ENCODE data around the gene TNNI3.

DNA sequence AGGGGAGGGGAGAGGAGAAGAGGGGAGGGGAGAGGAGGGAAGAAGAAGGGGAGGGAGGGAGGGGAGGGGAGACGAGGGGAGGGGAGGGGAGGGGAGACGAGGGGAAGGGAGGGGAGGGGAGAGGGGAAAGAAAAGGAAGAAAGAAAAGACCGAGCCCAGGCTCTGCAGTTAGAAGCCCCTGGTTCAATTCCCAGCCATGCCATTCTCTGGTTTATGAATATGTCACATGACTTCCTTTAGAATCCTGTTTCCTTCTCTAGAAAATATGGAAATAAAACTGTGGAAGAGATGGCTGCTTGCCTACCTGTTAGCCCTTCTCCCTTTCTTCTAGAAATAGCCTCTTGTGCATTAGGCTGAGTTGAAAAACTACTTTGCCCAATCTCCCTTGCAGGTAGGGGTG lies 22.8 kb downstream of the TNNI3 start:
- TF ChIP-seq POLR2A (IDR thresholded peaks at IDR 0.05; ENCODE audit: low read depth) (no peak), POLR2AphosphoS5 (IDR thresholded peaks at IDR 0.05) (no peak), EP300 (IDR thresholded peaks at IDR 0.05) (no peak)
- TF ChIP-seq, protein P1, sequence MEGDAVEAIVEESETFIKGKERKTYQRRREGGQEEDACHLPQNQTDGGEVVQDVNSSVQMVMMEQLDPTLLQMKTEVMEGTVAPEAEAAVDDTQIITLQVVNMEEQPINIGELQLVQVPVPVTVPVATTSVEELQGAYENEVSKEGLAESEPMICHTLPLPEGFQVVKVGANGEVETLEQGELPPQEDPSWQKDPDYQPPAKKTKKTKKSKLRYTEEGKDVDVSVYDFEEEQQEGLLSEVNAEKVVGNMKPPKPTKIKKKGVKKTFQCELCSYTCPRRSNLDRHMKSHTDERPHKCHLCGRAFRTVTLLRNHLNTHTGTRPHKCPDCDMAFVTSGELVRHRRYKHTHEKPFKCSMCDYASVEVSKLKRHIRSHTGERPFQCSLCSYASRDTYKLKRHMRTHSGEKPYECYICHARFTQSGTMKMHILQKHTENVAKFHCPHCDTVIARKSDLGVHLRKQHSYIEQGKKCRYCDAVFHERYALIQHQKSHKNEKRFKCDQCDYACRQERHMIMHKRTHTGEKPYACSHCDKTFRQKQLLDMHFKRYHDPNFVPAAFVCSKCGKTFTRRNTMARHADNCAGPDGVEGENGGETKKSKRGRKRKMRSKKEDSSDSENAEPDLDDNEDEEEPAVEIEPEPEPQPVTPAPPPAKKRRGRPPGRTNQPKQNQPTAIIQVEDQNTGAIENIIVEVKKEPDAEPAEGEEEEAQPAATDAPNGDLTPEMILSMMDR (IDR thresholded peaks at IDR 0.05), result no peak

Measured in esophagus muscularis mucosa (tissue), 4 donors.